NT2/D1 (cell line): Measurements from ENCODE around the gene RADIL.

Experiments
- DNase-seq: peaks from one replicate; pipeline ENCODE4 v3.0.0-alpha.2; 2011; ENCODE audit warnings: low read depth, low spot score
- H3K27me3 ChIP-seq: 2 replicates; pipeline ENCODE4 v1.6.0; 2011; ENCODE audit warnings: mild to moderate bottlenecking; ENCODE audit not compliant: insufficient read length, insufficient read depth
- H3K36me3 ChIP-seq: 2 replicates; pipeline ENCODE4 v1.6.1; 2011; ENCODE audit warnings: mild to moderate bottlenecking, low read length, mixed read lengths; ENCODE audit not compliant: insufficient read depth, insufficient read length
- H3K4me1 ChIP-seq: 2 replicates; pipeline ENCODE4 v1.5.1; 2011; ENCODE audit not compliant: insufficient read depth, insufficient read length
- H3K4me3 ChIP-seq: 2 replicates; pipeline ENCODE4 v1.5.1; 2011; ENCODE audit warnings: low read depth; ENCODE audit not compliant: insufficient read length
- H3K9ac ChIP-seq: 2 replicates; pipeline ENCODE4 v1.6.0; 2011; ENCODE audit warnings: low read depth; ENCODE audit not compliant: insufficient read length
- H3K9me3 ChIP-seq: 2 replicates; pipeline ENCODE4 v1.5.1; 2011; ENCODE audit warnings: mild to moderate bottlenecking, low read length; ENCODE audit not compliant: insufficient read depth
- SUZ12 ChIP-seq: IDR thresholded peaks from 2 replicates; pipeline ENCODE4 v1.6.1; 2011; ENCODE audit not compliant: insufficient read length, insufficient read depth; ENCODE audit errors: extremely low read depth
- YY1 ChIP-seq: IDR thresholded peaks from 2 replicates; pipeline ENCODE4 v1.6.1; 2011; ENCODE audit not compliant: insufficient read length, insufficient read depth
- ZNF274 ChIP-seq: IDR thresholded peaks from 2 replicates; pipeline ENCODE4 v1.6.1; 2011; ENCODE audit warnings: mild to moderate bottlenecking, low read depth, low read length

The RADIL gene

DNA sequence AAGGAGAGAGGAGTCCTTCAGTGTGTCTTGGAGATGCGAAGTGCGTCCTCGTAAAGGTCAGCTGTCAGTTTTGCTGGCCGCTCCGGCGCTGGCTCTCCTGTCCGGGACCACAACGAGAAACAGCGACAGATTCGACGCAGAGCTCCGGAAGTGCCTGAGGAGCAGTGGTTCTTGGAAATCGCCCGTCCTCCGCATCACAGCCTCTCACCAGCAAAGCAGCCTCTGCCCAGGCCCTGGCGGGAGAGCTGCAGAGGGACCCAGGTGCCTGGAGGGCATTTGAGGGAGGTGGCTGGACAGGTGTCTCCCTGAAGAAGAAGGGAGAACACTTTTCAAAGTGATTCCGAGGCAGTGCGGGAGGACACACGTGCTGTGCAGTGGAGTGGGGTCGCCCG lies 119.7 kb downstream of the RADIL start:
- no peaks in the 10 kb centered on the region for H3K9me3 ChIP-seq
- H3K27me3 ChIP-seq = no peaks in the 10 kb centered on the region
- peaks cover 88% of the 10 kb centered on the region for H3K36me3 ChIP-seq
- H3K4me3 ChIP-seq = no peak overlapping the region
- DNase-seq = no peak
- H3K4me1 ChIP-seq = no peaks in the 10 kb centered on the region
- no peak for TF ChIP-seq ZNF274
- TF ChIP-seq SUZ12 = no peak
- no peak for TF ChIP-seq YY1
- H3K9ac ChIP-seq = no peak overlapping the region

DNA sequence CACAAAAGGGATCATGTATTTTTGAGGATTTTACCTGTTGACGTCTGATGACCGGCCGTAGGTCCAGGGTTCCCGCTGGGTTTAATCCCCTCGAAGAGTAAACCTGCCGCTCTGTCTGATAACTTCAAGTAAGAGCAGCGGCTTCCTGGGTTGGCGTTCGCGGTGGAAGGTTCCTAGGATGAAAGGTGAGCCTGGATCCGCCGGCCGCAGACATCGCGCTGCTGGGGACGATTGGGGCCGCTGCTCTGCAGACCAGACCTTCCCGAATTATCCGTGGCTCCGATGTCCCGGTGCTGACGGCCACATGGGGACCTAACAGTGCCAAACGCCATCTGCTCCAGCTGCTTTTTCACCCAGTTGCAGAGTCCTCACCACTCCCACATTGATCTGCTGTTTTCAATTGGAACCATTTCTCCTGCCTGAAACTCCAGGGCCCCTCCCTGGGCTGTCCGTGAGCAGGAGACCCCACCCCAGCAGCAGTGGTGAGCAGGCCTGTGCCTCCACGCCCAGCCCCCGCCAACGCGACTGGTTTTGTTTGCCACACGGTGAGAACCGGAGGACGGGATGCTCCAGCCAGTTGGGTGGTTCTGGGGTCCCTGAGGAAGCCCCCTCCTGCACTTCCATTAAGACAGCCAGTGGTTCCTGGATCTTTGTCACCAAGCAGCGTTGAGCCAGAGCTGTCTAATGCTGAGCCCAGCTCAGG lies 120.3 kb downstream of the RADIL start:
- Histone ChIP-seq H3K36me3 (peaks cover 89% of the 10 kb centered on the region), H3K9me3 (no peaks in the 10 kb centered on the region), H3K27me3 (no peaks in the 10 kb centered on the region), H3K4me3 (no peak overlapping the region), H3K4me1 (no peaks in the 10 kb centered on the region), H3K9ac (no peak overlapping the region)
- no peak for TF ChIP-seq SUZ12
- TF ChIP-seq YY1 = no peak
- no peak for TF ChIP-seq ZNF274
- DNase-seq = no peak

DNA sequence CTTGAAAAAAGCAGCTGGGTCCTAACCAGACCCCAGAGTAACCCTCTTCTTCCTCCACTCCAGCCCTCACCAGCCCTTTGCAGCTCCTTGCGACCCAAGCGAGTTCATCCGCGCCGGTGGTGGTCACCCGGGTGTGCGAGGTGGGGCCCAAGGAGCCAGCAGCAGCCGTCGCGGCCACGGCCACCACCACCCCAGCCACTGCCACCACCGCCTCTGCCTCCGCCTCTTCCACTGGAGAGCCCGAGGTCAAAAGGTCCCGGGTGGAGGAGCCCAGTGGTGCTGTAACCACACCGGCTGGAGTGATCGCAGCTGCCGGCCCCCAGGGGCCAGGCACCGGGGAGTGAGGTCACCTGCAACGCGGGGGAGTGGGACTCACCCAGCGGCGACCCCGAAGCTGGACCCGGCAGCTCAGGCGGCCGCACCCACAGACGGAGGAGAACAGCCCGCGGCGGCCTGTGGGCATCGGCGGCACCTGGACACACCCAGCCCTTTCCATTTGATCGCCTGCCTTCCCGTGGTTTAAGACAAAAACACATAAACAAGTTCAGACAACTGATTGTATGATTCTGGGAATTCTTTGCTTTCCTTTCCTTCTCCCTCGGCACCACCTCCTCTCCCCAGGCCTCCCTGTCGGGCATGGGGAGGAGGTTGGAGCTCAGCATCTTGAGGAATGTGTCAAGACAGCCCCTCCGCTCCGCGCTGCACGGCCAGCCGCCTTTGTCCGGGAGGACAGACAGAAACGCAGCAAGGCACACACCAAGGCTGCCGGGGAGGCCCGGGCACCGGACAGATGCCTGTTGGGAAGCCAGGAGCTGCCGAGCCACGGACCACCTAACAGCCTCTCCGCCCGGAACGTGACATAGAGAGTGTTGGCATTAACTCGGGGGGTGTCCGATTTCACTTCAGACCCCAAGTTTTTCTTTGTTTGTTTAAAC lies 121.1 kb downstream of the RADIL start:
- Histone ChIP-seq H3K27me3 (no peaks in the 10 kb centered on the region), H3K4me3 (no peak overlapping the region), H3K36me3 (peaks cover 96% of the 10 kb centered on the region), H3K4me1 (no peaks in the 10 kb centered on the region), H3K9ac (no peak overlapping the region), H3K9me3 (no peaks in the 10 kb centered on the region)
- DNase-seq = no peak
- TF ChIP-seq SUZ12 (no peak), YY1 (no peak), ZNF274 (no peak)

- TF ChIP-seq YY1 = no peak
- no peak for TF ChIP-seq ZNF274
- no peak for TF ChIP-seq SUZ12
- no peak for DNase-seq
- Histone ChIP-seq H3K9me3 (no peaks in the 10 kb centered on the region), H3K4me3 (no peak overlapping the region), H3K9ac (no peak overlapping the region), H3K4me1 (no peaks in the 10 kb centered on the region), H3K36me3 (peaks cover 96% of the 10 kb centered on the region), H3K27me3 (no peaks in the 10 kb centered on the region)
These were observed 122.6 kb downstream of the RADIL start for GRCh38 chr7:4760952-4761351.

DNA sequence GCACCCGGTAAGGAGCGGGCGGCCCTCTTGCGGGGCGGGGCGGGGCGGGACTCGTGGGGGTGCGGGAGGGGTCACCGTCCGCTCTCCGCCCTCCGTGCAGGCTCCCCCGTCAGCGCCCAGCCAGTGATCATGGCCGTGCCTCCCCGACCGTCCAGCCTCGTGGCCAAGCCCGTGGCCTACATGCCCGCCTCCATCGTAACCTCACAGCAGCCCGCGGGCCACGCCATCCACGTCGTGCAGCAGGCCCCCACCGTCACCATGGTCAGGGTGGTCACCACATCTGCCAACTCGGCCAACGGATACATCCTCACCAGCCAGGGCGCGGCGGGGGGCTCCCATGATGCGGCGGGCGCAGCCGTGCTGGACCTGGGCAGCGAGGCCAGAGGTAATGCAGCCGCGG lies 124.3 kb downstream of the RADIL start:
- Histone ChIP-seq H3K9me3 (no peaks in the 10 kb centered on the region), H3K4me1 (no peaks in the 10 kb centered on the region), H3K4me3 (no peak overlapping the region), H3K9ac (no peak overlapping the region), H3K36me3 (peaks cover 96% of the 10 kb centered on the region), H3K27me3 (no peaks in the 10 kb centered on the region)
- no peak for DNase-seq
- no peak for TF ChIP-seq ZNF274
- no peak for TF ChIP-seq YY1
- TF ChIP-seq SUZ12 = no peak

DNA sequence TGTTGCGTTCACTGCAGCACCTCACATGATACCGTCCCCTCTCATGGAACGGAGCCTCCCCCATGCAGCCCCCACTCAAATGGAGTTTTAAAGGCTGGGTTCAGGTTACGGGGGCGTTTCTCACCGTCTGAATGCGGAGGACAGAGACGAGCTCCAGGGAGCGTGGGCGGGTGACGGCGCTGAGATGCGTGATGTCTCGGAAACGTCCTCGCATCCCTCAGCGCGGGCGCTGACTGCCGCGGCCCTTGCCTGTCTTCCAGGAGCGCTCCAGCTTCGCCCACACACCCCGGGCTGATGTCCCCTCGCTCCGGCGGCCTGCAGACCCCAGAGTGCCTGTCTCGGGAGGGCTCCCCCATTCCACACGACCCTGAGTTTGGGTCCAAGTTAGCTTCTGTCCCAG lies 124.7 kb downstream of the RADIL start:
- Histone ChIP-seq H3K27me3 (no peaks in the 10 kb centered on the region), H3K36me3 (peaks cover 95% of the 10 kb centered on the region), H3K4me3 (no peak overlapping the region), H3K4me1 (peaks cover 2% of the 10 kb centered on the region), H3K9ac (no peak overlapping the region), H3K9me3 (no peaks in the 10 kb centered on the region)
- no peak for TF ChIP-seq ZNF274
- no peak for TF ChIP-seq YY1
- DNase-seq = no peak

GRCh38 chr7:4758111-4758510 lies 125.4 kb downstream of the RADIL start:
- Histone ChIP-seq H3K9me3 (no peaks in the 10 kb centered on the region), H3K36me3 (peaks cover 88% of the 10 kb centered on the region), H3K9ac (no peak overlapping the region), H3K4me3 (no peak overlapping the region), H3K27me3 (no peaks in the 10 kb centered on the region), H3K4me1 (peaks cover 2% of the 10 kb centered on the region)
- no peak for DNase-seq
- TF ChIP-seq ZNF274 (no peak), YY1 (no peak), SUZ12 (no peak)
